Suprapubic skin (tissue), 3 donors: ENCODE measurements around the gene CELA3A.

Source experiments
- CTCF ChIP-seq, 2 donors: fragments of 200-600 bp in 1 of 2; fragments of 450-650 bp in 1 of 2; sonication (generic) in 1 of 2; IDR thresholded peaks; one replicate each; pipeline ENCODE4 v1.5.1; 2016 to 2019; ENCODE audit warnings: antibody characterized with exemption in 2 of 2, mild to moderate bottlenecking in 1 of 2, moderate library complexity in 1 of 2
- POLR2A ChIP-seq, 2 donors: fragments of 450-650 bp; IDR thresholded peaks; one replicate each; pipeline ENCODE4 v1.6.1; 2017; ENCODE audit warnings: antibody characterized with exemption in 2 of 2, mild to moderate bottlenecking in 2 of 2, moderate library complexity in 2 of 2

GRCh38 chr1:22024485-22025367 lies 23.3 kb downstream of the CELA3A start:
- no peak for TF ChIP-seq CTCF (IDR thresholded peaks at IDR 0.05)
- TF ChIP-seq POLR2A (IDR thresholded peaks at IDR 0.05) = no peak
